HepG2 (cell line): ENCODE data around the gene PARP1.

Experiments
- EP300 ChIP-seq, 3 experiments: sonication (generic) in 1 of 3; formaldehyde crosslinking in 1 of 3; IDR thresholded peaks; 2 replicates each; pipeline versions ENCODE4 v1.5.1 to v1.6.1; 2011 to 2020; ENCODE audit warnings: low read depth in 2 of 3, low read length in 2 of 3, borderline replicate concordance in 1 of 3, improper control_type of control experiment in 1 of 3, mild to moderate bottlenecking in 1 of 3, missing genetic modification reagents in 1 of 3, moderate library complexity in 1 of 3
- KLF9 ChIP-seq: IDR thresholded peaks from 2 replicates; pipeline ENCODE4 v1.6.1; 2016; ENCODE audit warnings: low read depth
- ZFP36 ChIP-seq: fragments of 150-350 bp; IDR thresholded peaks from 2 replicates; pipeline ENCODE4 v1.6.1; 2018; ENCODE audit warnings: borderline replicate concordance, low read length, low read depth; ENCODE audit not compliant: partially characterized antibody
- TF ChIP-seq, protein P1 (sequence below): sonication (generic); formaldehyde crosslinking; IDR thresholded peaks from 2 replicates; pipeline ENCODE4 v1.8.0; 2023; ENCODE audit warnings: mild to moderate bottlenecking, missing genetic modification reagents

DNA sequence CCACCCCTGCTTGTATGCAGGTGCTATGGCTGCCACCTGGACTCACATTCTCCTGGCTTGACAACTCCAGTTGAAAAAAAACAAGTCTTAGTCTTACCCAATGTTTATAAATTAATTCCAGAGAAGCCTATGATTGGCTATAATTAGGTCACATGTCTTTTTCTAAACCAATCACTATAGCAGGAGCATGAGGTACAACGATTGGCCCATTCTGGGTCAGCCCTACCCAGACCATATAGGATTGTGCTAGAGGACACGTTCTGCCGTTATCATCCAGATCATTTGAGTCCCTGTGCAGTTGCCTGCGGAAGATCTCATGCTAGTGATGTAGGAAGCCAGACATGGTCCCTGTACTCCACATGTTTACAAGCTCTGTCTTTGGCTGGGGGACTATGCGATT lies 41.9 kb upstream of the PARP1 start:
- no peak for TF ChIP-seq KLF9
- TF ChIP-seq EP300 (IDR thresholded peaks at IDR 0.05; ENCODE audit: low read depth in 2 of 2, low read length in 2 of 2) = no peak
- TF ChIP-seq EP300 (CRISPR knock-in tag; IDR thresholded peaks at IDR 0.05; ENCODE audit: borderline replicate concordance) = no peak
- TF ChIP-seq, protein P1, sequence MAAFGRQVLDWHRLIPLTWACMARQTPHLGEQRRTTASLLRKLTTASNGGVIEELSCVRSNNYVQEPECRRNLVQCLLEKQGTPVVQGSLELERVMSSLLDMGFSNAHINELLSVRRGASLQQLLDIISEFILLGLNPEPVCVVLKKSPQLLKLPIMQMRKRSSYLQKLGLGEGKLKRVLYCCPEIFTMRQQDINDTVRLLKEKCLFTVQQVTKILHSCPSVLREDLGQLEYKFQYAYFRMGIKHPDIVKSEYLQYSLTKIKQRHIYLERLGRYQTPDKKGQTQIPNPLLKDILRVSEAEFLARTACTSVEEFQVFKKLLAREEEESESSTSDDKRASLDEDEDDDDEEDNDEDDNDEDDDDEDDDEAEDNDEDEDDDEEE (CRISPR knock-in tag) = no peak
- no peak for TF ChIP-seq ZFP36
